Activated effector memory CD4-positive, alpha-beta T cell treated with Interleukin-2 at 50 U/mL for 16 hours (primary cell): Measurements from ENCODE around the gene SPAG16.

Experiments used
- DNase-seq: peaks from one replicate; pipeline ENCODE4 v3.0.0-alpha.2; 2020

The SPAG16 gene

GRCh38 chr2:214103276-214104001 lies 819.2 kb downstream of the SPAG16 start:
- no peak for DNase-seq

- DNase-seq, result no peak
Observed at GRCh38 chr2:214104219-214104618, 820.0 kb downstream of the SPAG16 start.

GRCh38 chr2:214104967-214105366 lies 820.7 kb downstream of the SPAG16 start:
- DNase-seq, result no peak

GRCh38 chr2:214107726-214108125 lies 823.5 kb downstream of the SPAG16 start:
- no peak for DNase-seq

- DNase-seq, result no peak
Observed at GRCh38 chr2:214108598-214108997, 824.3 kb downstream of the SPAG16 start.

GRCh38 chr2:214117054-214117453 lies 832.8 kb downstream of the SPAG16 start:
- no peak for DNase-seq

GRCh38 chr2:214126135-214126534 lies 841.9 kb downstream of the SPAG16 start:
- no peak for DNase-seq

- DNase-seq, result no peak
Observed at GRCh38 chr2:214127170-214127569, 842.9 kb downstream of the SPAG16 start.

- no peak for DNase-seq
Observed at GRCh38 chr2:214127571-214127970, 843.3 kb downstream of the SPAG16 start.

- DNase-seq, result no peak
Observed at GRCh38 chr2:214128040-214128439, 843.8 kb downstream of the SPAG16 start.

- no peak for DNase-seq
Observed at GRCh38 chr2:214130114-214130513, 845.9 kb downstream of the SPAG16 start.

GRCh38 chr2:214135966-214136365 lies 851.7 kb downstream of the SPAG16 start:
- DNase-seq, result no peak

- no peak for DNase-seq
Observed at GRCh38 chr2:214138779-214139178, 854.5 kb downstream of the SPAG16 start.

GRCh38 chr2:214139630-214140284 lies 855.5 kb downstream of the SPAG16 start:
- DNase-seq, result no peak

- DNase-seq, result no peak
Observed at GRCh38 chr2:214156971-214157370, 872.7 kb downstream of the SPAG16 start.

GRCh38 chr2:214158851-214159250 lies 874.6 kb downstream of the SPAG16 start:
- no peak for DNase-seq

- no peak for DNase-seq
Observed at GRCh38 chr2:214169281-214169680, 885.0 kb downstream of the SPAG16 start.

GRCh38 chr2:214169736-214170135 lies 885.5 kb downstream of the SPAG16 start:
- DNase-seq, result no peak

- DNase-seq, result no peak
Observed at GRCh38 chr2:214174563-214174962, 890.3 kb downstream of the SPAG16 start.

- DNase-seq, result no peak
Observed at GRCh38 chr2:214180071-214180470, 895.8 kb downstream of the SPAG16 start.

- DNase-seq, result no peak
Observed at GRCh38 chr2:214180686-214181085, 896.4 kb downstream of the SPAG16 start.

- DNase-seq, result no peak
Observed at GRCh38 chr2:214184461-214184860, 900.2 kb downstream of the SPAG16 start.

- no peak for DNase-seq
Observed at GRCh38 chr2:214185546-214185945, 901.3 kb downstream of the SPAG16 start.

- DNase-seq, result no peak
Observed at GRCh38 chr2:214192711-214193110, 908.4 kb downstream of the SPAG16 start.

GRCh38 chr2:214193943-214194342 lies 909.7 kb downstream of the SPAG16 start:
- no peak for DNase-seq
